Epithelial cell of prostate (primary cell): ENCODE measurements around the gene SIRT2.
"Not testable (repeated sequence)": the region's sequence is repeated elsewhere in the genome, so short reads cannot be mapped to it uniquely, and the experiment has no call there.

Source experiments
- DNase-seq: peaks from one replicate; pipeline ENCODE4 v3.0.0-alpha.2; 2011; ENCODE audit warnings: low read depth, low spot score
- H3K27ac ChIP-seq: fragments of 450-650 bp; 2 replicates; pipeline ENCODE4 v1.5.1; 2017; ENCODE audit warnings: mild to moderate bottlenecking

Gene SIRT2

DNA sequence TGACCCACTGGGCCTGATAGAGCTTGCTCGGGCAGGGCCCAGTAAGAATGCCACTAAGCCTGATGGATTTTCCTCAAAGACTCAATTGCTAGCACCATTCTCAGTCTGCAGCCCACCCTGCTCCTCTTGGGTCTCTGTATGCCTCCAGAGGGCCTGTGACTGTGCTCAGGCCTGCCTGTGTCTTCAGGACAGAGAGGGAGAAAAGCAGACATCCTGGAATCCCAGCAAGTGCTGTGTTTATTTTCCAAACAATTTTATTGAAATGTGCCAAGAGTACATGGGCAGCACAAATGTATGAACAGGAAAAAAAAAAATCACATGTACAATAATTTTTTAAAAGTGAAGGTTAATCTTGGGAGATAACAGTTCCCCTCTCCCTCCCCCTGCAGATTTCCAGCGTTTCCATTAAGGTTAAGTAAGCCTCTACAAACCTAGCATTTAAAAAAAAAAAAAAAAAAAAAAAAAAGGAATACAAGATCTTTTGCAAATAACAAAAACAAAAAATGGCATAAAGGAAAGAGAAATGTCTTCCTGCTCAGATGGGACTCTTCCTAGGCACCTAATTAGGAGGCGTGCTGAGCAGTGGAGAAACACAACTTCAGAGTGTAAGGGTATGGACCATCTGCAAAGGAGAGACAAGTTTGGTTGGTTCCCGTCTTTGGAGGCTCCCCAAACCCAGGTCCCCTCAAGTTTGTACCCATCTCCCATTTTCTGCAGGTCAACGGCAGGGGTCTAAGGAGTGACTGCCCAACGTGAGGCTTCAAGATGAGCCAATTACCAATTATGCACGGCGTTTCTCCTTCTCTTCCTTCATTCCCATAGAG is 63.0 kb downstream of the SIRT2 start:
- peak overlapping the region; percentile 91 for H3K27ac ChIP-seq
- no peak for DNase-seq

DNA sequence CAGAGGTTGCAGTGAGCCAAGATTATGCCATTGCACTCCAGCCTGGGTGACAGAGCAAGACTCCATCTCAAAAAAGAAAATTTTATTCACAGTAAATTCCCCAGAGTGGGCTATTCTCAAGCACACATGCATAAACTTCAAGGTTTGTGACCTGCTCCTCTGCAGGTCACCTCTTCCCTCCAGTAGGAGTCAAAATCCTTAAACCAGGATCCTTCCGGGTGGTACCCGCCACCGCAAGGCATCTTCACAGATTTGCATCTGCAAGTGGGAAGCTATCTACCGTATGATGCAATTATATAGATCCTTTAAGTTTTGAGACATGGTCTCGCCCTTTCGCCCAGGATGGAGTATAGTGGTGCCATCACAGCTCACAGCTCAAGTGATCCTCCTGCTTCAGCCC is 64.8 kb downstream of the SIRT2 start:
- DNase-seq, result no peak
- H3K27ac ChIP-seq, result peak overlapping the region; percentile 91

DNA sequence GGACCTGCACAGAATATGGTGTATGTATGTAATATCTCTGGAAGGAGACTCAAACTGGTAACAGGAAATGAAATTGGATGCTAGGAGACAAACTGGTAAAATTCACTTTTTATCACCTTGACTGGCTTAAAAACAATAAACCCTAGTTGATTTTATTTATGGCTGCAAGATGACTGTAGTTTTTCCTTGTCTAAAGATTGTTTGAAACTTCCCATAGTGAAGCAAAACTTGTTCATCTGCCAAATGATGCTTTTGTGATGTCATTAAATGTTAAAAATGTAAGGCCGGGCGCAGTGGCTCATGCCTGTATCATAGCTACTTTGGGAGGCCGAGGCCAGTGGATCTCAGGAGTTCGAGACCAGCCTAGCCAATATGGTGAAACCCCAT is 65.3 kb downstream of the SIRT2 start:
- DNase-seq, result no peak
- no peak overlapping the region for H3K27ac ChIP-seq

DNA sequence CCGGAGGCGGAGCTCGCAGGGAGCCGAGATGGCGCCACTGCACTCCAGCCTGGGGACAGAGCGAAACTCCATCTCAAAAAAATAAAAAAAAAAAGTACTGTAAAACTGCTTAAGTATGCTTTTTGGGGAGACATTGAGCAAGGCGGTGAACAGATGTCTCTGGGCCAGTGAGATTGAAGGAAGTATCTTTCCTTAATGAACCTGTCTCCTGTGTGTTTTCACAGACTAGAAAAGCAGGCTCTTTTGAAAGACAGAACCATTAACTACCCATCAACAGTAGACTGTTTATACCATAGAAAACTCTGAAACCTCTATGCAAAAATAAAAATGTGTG is 66.4 kb downstream of the SIRT2 start:
- DNase-seq, result no peak
- H3K27ac ChIP-seq, result no peak overlapping the region

DNA sequence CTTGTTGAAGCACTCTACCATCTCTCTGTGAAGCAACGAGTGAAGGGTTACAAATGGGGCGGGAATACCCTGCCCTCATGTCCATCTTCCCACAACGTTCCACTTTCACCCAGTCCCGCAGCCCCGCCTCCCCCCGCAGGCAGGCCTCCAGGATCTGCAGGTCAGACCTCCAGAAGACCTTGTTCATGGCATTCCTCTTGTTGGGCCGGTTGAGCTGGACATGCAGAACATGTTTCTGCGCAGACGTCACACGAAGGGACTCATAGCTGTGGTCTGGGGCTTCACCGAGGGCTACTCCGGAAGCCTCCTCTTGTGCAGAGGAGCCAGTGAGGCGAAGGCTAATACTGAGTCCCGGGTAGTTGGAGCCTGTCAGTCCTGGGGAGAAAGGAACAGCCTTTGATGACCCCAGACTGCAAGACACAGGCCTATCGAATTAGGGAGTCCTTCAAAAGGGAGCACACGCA is 68.2 kb downstream of the SIRT2 start:
- peak overlapping the region; percentile 79 for H3K27ac ChIP-seq
- DNase-seq, result peak; percentile 55

DNA sequence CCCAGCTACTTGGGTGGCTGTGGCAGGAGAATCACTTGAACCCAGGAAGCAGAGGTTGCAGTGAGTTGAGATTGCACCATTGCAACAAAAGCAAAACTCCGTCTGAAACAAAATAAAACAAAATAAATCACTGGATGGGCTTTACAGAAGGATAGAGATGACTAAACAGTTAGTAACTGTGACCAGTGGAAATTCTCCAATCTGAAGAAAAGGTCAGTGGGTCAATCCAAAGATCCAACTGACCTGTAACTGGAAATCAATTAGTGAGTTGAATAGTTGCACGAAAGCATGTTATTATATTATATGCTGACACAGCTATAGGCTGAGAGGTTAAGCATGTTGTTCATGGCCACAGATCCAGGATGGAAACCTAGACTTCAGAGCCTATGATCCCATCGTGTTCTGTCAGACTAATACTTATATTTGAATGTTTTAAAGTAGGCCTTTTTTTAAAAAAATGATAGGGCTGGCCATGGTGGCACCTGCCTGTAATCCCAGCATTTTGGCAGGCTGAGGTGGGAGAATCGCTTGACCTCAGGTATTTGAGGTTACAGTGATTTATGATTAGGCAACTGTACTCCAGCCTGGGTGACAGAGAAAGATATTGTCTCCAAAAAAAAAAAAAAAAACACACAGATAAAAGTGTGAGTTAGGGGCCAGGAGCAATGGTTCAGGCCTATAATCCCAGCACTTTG is 69.2 kb downstream of the SIRT2 start:
- no peak for DNase-seq
- peak overlapping the region; percentile 79 for H3K27ac ChIP-seq

DNA sequence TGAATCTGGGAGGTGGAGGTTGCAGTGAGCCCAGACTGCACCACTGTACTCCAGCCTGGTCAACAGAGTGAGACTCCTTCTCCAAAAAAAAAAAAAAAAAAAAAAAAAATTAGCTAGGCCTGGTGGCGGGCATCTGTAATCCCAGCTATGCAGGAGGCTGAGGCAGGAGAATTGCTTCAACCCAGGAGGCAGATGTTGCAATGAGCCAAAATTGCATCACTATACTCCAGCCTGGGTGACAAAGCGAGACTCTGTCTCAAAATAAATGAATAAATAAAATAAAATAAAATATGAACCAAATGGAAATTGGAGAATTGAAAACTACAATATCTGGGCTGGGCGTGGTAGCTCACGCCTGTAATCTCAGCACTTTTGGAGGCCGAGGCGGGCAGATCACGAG is 70.2 kb downstream of the SIRT2 start:
- H3K27ac ChIP-seq, DNase-seq: not testable (repeated sequence)
